Uterus (tissue), 4 donors: Measurements from ENCODE around the gene CSDE1. TPM values are rescaled to one million over a fixed set of nuclear protein-coding genes. Genes with fewer than 3 reads are reported as not detected.

Source experiments
- DNase-seq, 2 donors: peaks; one replicate each; pipeline ENCODE4 v3.0.0-alpha.2; 2019 to 2020
- H3K27ac ChIP-seq, 2 donors: fragments of 200-600 bp; sonication (generic); 1 replicate in 1 of 2; 2 replicates in 1 of 2; pipeline ENCODE4 v1.5.1; 2016 to 2018
- H3K27me3 ChIP-seq, 2 donors: fragments of 200-600 bp; sonication (generic); one replicate each; pipeline ENCODE4 v1.5.1; 2018 to 2019; ENCODE audit warnings: control low read depth in 1 of 2
- H3K36me3 ChIP-seq, 2 donors: fragments of 200-600 bp; sonication (generic); one replicate each; pipeline ENCODE4 v1.5.1; 2019; ENCODE audit warnings: control low read depth in 1 of 2
- H3K4me1 ChIP-seq, 2 donors: fragments of 200-600 bp; sonication (generic); one replicate each; pipeline ENCODE4 v1.5.1; 2018 to 2019; ENCODE audit warnings: control low read depth in 1 of 2
- H3K4me3 ChIP-seq, 2 donors: fragments of 200-600 bp; sonication (generic); 1 replicate in 1 of 2; 2 replicates in 1 of 2; pipeline ENCODE4 v1.5.1; 2018 to 2019; ENCODE audit warnings: mild to moderate bottlenecking in 1 of 2
- H3K9me3 ChIP-seq, 2 donors: fragments of 200-600 bp; sonication (generic); one replicate each; pipeline ENCODE4 v1.5.1; 2019; ENCODE audit warnings: control low read depth in 1 of 2
- POLR2A ChIP-seq, 2 donors: fragments of 450-650 bp; IDR thresholded peaks; one replicate each; pipeline ENCODE4 v1.6.1; 2016; ENCODE audit warnings: antibody characterized with exemption in 2 of 2, mild to moderate bottlenecking in 1 of 2, moderate library complexity in 1 of 2
- intact Hi-C: fragments of 100-400 bp; cut with DNase I; formaldehyde crosslinking; loops from one replicate; pipeline ENCODE4 v1.15.1; 2023; ENCODE audit warnings: low total_unique reads
- total RNA-seq, 4 donors: library from RNA; depleted of rRNA in 3 of 4; stranded (reverse); fragments of >200 nt in 3 of 4; gene quantifications; one replicate each; pipeline versions ENCODE4 v1.1.0 to v1.2.4, GENCODE V29; 2014 to 2023
- TF ChIP-seq, protein P1 (sequence below), 4 experiments: fragments of 200-600 bp in 2 of 4; fragments of 450-650 bp in 2 of 4; sonication (generic) in 2 of 4; IDR thresholded peaks; one replicate each; pipeline ENCODE4 v1.5.1; 2016 to 2019; ENCODE audit warnings: antibody characterized with exemption in 4 of 4, mild to moderate bottlenecking in 2 of 4, moderate library complexity in 1 of 4
- donor health status: DM: yes; HTN: yes; CAD: no.

The CSDE1 gene
- total RNA-seq, 4 donors from 2014 or later: 247 to 1,200 (median 856) TPM

GRCh38 chr1:114737314-114737849 lies 20.4 kb downstream of the CSDE1 start:
- H3K27me3 ChIP-seq: no peaks in the 10 kb centered on the region
- H3K9me3 ChIP-seq: no peaks in the 10 kb centered on the region
- no peak for TF ChIP-seq POLR2A (IDR thresholded peaks at IDR 0.05)
- TF ChIP-seq, protein P1, sequence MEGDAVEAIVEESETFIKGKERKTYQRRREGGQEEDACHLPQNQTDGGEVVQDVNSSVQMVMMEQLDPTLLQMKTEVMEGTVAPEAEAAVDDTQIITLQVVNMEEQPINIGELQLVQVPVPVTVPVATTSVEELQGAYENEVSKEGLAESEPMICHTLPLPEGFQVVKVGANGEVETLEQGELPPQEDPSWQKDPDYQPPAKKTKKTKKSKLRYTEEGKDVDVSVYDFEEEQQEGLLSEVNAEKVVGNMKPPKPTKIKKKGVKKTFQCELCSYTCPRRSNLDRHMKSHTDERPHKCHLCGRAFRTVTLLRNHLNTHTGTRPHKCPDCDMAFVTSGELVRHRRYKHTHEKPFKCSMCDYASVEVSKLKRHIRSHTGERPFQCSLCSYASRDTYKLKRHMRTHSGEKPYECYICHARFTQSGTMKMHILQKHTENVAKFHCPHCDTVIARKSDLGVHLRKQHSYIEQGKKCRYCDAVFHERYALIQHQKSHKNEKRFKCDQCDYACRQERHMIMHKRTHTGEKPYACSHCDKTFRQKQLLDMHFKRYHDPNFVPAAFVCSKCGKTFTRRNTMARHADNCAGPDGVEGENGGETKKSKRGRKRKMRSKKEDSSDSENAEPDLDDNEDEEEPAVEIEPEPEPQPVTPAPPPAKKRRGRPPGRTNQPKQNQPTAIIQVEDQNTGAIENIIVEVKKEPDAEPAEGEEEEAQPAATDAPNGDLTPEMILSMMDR (IDR thresholded peaks at IDR 0.05): no peak
- H3K4me1 ChIP-seq: no peaks in the 10 kb centered on the region
- no peaks in the 10 kb centered on the region for H3K36me3 ChIP-seq
- no peak overlapping the region for H3K4me3 ChIP-seq
- no peak for DNase-seq
- H3K27ac ChIP-seq: no peak overlapping the region
- intact Hi-C loops: no loop called here

GRCh38 chr1:114735479-114735878 lies 22.3 kb downstream of the CSDE1 start:
- Histone ChIP-seq H3K36me3 (no peaks in the 10 kb centered on the region), H3K4me3 (no peak overlapping the region), H3K4me1 (no peaks in the 10 kb centered on the region), H3K9me3 (no peaks in the 10 kb centered on the region), H3K27ac (no peak overlapping the region), H3K27me3 (no peaks in the 10 kb centered on the region)
- no peak for DNase-seq
- TF ChIP-seq, protein P1 (IDR thresholded peaks at IDR 0.05): no peak
- TF ChIP-seq POLR2A (IDR thresholded peaks at IDR 0.05): no peak
- intact Hi-C loops: no loop called here

- TF ChIP-seq, protein P1 (IDR thresholded peaks at IDR 0.05): no peak
- no peak for TF ChIP-seq POLR2A (IDR thresholded peaks at IDR 0.05)
- Histone ChIP-seq H3K27ac (no peak overlapping the region), H3K9me3 (no peaks in the 10 kb centered on the region), H3K27me3 (no peaks in the 10 kb centered on the region), H3K4me3 (no peak overlapping the region), H3K36me3 (no peaks in the 10 kb centered on the region), H3K4me1 (no peaks in the 10 kb centered on the region)
- intact Hi-C loops: no loop called here
- no peak for DNase-seq
Observed at GRCh38 chr1:114729782-114730181, 28.0 kb downstream of the CSDE1 start.

GRCh38 chr1:114728553-114728952 lies 29.2 kb downstream of the CSDE1 start:
- Histone ChIP-seq H3K27ac (no peak overlapping the region), H3K9me3 (no peaks in the 10 kb centered on the region), H3K4me1 (no peaks in the 10 kb centered on the region), H3K27me3 (no peaks in the 10 kb centered on the region), H3K36me3 (no peaks in the 10 kb centered on the region), H3K4me3 (no peak overlapping the region)
- intact Hi-C loops: no loop called here
- no peak for TF ChIP-seq POLR2A (IDR thresholded peaks at IDR 0.05)
- no peak for DNase-seq

DNA sequence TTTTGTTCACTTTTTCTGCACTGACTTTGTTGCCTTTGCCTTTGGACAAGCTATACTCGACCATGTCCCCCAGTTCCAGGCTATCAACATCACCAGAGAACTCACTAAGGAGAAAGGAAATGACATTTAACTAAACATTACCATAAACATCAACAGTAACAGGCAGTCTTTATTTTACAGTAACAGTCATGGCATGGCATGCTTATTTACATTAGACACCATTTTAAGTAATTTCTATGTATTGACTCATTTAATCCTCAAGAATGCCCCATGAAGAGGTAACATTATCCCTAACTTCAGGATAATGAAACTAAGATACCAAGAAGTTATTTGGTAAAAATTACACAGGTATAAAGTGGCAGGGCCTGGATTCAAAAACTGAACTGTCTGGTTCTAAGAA lies 32.6 kb downstream of the CSDE1 start:
- DNase-seq: no peak

More for the DNA sequence above, 32.6 kb downstream of the CSDE1 start:
- intact Hi-C loops: no loop called here
- H3K27ac ChIP-seq: no peak overlapping the region
- no peaks in the 10 kb centered on the region for H3K4me1 ChIP-seq
- no peaks in the 10 kb centered on the region for H3K36me3 ChIP-seq
- H3K27me3 ChIP-seq: no peaks in the 10 kb centered on the region
- H3K9me3 ChIP-seq: no peaks in the 10 kb centered on the region
- H3K4me3 ChIP-seq: no peak overlapping the region
- TF ChIP-seq POLR2A (IDR thresholded peaks at IDR 0.05): no peak
- TF ChIP-seq, protein P1 (IDR thresholded peaks at IDR 0.05): no peak
